ENCODE measurements around the gene AOPEP.

DNA sequence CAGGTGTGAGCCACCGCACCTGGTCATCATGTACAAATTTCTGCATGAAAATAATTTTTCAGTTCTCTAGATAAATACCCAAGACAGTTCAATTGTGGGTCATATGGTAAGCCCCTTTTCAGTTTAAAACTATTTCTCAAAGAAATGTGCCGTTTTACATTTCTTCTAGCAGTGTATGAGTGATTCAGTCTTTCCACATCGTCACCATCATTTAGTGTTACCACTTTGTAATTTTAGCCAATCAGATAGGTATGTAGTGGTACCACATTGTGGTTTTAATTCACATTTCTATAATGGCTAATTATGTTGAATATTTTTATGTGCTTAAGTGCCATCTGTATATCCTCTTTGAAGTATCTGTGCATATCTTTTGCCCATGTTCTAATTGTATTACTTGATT, 163.1 kb downstream of the AOPEP start:
- TF ChIP-seq, protein P1, sequence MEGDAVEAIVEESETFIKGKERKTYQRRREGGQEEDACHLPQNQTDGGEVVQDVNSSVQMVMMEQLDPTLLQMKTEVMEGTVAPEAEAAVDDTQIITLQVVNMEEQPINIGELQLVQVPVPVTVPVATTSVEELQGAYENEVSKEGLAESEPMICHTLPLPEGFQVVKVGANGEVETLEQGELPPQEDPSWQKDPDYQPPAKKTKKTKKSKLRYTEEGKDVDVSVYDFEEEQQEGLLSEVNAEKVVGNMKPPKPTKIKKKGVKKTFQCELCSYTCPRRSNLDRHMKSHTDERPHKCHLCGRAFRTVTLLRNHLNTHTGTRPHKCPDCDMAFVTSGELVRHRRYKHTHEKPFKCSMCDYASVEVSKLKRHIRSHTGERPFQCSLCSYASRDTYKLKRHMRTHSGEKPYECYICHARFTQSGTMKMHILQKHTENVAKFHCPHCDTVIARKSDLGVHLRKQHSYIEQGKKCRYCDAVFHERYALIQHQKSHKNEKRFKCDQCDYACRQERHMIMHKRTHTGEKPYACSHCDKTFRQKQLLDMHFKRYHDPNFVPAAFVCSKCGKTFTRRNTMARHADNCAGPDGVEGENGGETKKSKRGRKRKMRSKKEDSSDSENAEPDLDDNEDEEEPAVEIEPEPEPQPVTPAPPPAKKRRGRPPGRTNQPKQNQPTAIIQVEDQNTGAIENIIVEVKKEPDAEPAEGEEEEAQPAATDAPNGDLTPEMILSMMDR (conservative IDR thresholded peaks at IDR 0.05 in 1 of 2, IDR thresholded peaks at IDR 0.05 in 1 of 2; ENCODE audit: extremely low read depth in 1 of 2, insufficient read depth in 1 of 2, low read depth in 1 of 2, low read length in 2 of 2): no peak
- TF ChIP-seq EZH2 (IDR thresholded peaks at IDR 0.05; ENCODE audit: borderline replicate concordance, low read length): no peak

Measured in mammary epithelial cell (primary cell).